Neural cell (in vitro differentiated cells): ENCODE data around the gene COP1. TPM values are rescaled to one million over a fixed set of nuclear protein-coding genes. Genes with fewer than 3 reads are reported as not detected.

Experiments
- H2AFZ ChIP-seq: fragments of 200-600, 300-800 bp; sonication (generic), shearing (Covaris generic); 2 replicates; pipeline ENCODE4 v1.6.0; 2014; ENCODE audit warnings: low read depth, mild to moderate bottlenecking, antibody characterized with exemption, low read length, moderate library complexity
- H3F3A ChIP-seq: fragments of 200-600 bp; shearing (Covaris generic); 2 replicates; pipeline ENCODE4 v1.6.1; 2016; ENCODE audit warnings: mild to moderate bottlenecking, moderate library complexity, mixed read lengths, antibody characterized with exemption, low read length; ENCODE audit not compliant: insufficient read depth, poor library complexity, severe bottlenecking
- H3K27ac ChIP-seq: fragments of 200-600, 300-800 bp; sonication (generic), shearing (Covaris generic); 2 replicates; pipeline ENCODE4 v1.5.1; 2014; ENCODE audit warnings: mild to moderate bottlenecking, low read length, moderate library complexity
- H3K27me3 ChIP-seq: fragments of 300-800, 200-600 bp; sonication (generic), shearing (Covaris generic); 2 replicates; pipeline ENCODE4 v1.6.0; 2014; ENCODE audit warnings: mild to moderate bottlenecking, low read depth, low read length, moderate library complexity; ENCODE audit not compliant: insufficient read depth
- H3K36me3 ChIP-seq: fragments of 300-800, 200-600 bp; sonication (generic), shearing (Covaris generic); 2 replicates; pipeline ENCODE4 v1.5.1; 2014; ENCODE audit warnings: mild to moderate bottlenecking, antibody characterized with exemption, low read length, moderate library complexity; ENCODE audit not compliant: insufficient read depth
- H3K4me2 ChIP-seq: fragments of 300-800, 200-600 bp; sonication (generic), shearing (Covaris generic); 2 replicates; pipeline ENCODE4 v1.6.0; 2014; ENCODE audit warnings: mild to moderate bottlenecking, low read length
- H3K4me3 ChIP-seq: fragments of 300-800, 200-600 bp; sonication (generic), shearing (Covaris generic); 2 replicates; pipeline ENCODE4 v1.5.1; 2014; ENCODE audit warnings: mild to moderate bottlenecking, low read length, moderate library complexity
- H3K79me2 ChIP-seq: fragments of 200-600 bp; shearing (Covaris generic); replicated peaks from 2 replicates; pipeline ENCODE4 v1.6.0; 2014; ENCODE audit warnings: mild to moderate bottlenecking, low read length, moderate library complexity; ENCODE audit not compliant: insufficient read depth
- H3K9ac ChIP-seq: fragments of 300-800, 200-600 bp; sonication (generic), shearing (Covaris generic); 2 replicates; pipeline ENCODE4 v1.6.1; 2016; ENCODE audit warnings: mild to moderate bottlenecking, low read length, mixed read lengths
- H3K9me2 ChIP-seq: fragments of 200-600 bp; shearing (Covaris generic); 2 replicates; pipeline ENCODE4 v1.6.1; 2016; ENCODE audit warnings: mild to moderate bottlenecking, low read length, mixed read lengths; ENCODE audit not compliant: insufficient read depth
- H3K9me3 ChIP-seq: fragments of 200-600, 300-800 bp; sonication (generic), shearing (Covaris generic); 2 replicates; pipeline ENCODE4 v1.6.1; 2016; ENCODE audit warnings: mild to moderate bottlenecking, mixed run types, low read length, moderate library complexity, mixed read lengths
- H4K20me1 ChIP-seq: fragments of 200-600 bp; shearing (Covaris generic); 2 replicates; pipeline ENCODE4 v1.6.1; 2016; ENCODE audit warnings: mild to moderate bottlenecking, mixed run types; ENCODE audit not compliant: insufficient read depth
- EP300 ChIP-seq: fragments of 450-650 bp; conservative IDR thresholded peaks from 2 replicates; pipeline ENCODE4 v1.6.1; 2014; ENCODE audit warnings: antibody characterized with exemption, mild to moderate bottlenecking, moderate library complexity; ENCODE audit not compliant: poor library complexity, severe bottlenecking
- EZH2 ChIP-seq: fragments of 200-600, 300-800 bp; shearing (Covaris generic), sonication (generic); IDR thresholded peaks from 2 replicates; pipeline ENCODE4 v1.6.1; 2014; ENCODE audit warnings: antibody characterized with exemption, low read length, borderline replicate concordance, mild to moderate bottlenecking; ENCODE audit not compliant: insufficient read depth, poor library complexity, severe bottlenecking
- MXI1 ChIP-seq: fragments of 450-650 bp; conservative IDR thresholded peaks from 2 replicates; pipeline ENCODE4 v1.6.1; 2014; ENCODE audit warnings: antibody characterized with exemption, mild to moderate bottlenecking; ENCODE audit not compliant: poor library complexity, severe bottlenecking
- POLR2AphosphoS5 ChIP-seq: IDR thresholded peaks from 2 replicates; pipeline ENCODE4 v1.6.1; 2012
- RAD21 ChIP-seq: fragments of 450-650 bp; conservative IDR thresholded peaks from 2 replicates; pipeline ENCODE4 v1.6.1; 2014; ENCODE audit warnings: antibody characterized with exemption, mild to moderate bottlenecking, moderate library complexity
- SMC3 ChIP-seq: fragments of 450-650 bp; conservative IDR thresholded peaks from 2 replicates; pipeline ENCODE4 v1.6.1; 2014; ENCODE audit warnings: antibody characterized with exemption, mild to moderate bottlenecking, moderate library complexity; ENCODE audit not compliant: poor library complexity
- TAF1 ChIP-seq: IDR thresholded peaks from 2 replicates; pipeline ENCODE4 v1.6.1; 2012; ENCODE audit warnings: low read depth
- polyA plus RNA-seq: library from polyadenylated mRNA; depleted of rRNA; stranded (reverse); fragments of >200 nt; gene quantifications from 2 replicates; pipeline ENCODE4 v1.2.3, GENCODE V29; 2014
- TF ChIP-seq, protein P1 (sequence below): IDR thresholded peaks from 2 replicates; pipeline ENCODE4 v1.6.1; 2012; ENCODE audit warnings: borderline replicate concordance
- TF ChIP-seq, protein P2 (sequence below): fragments of 450-650 bp; IDR thresholded peaks from 2 replicates; pipeline ENCODE4 v1.5.1; 2014; ENCODE audit warnings: antibody characterized with exemption, mild to moderate bottlenecking, moderate library complexity; ENCODE audit not compliant: poor library complexity, severe bottlenecking

Gene COP1
- polyA plus RNA-seq, 1 donor from 2014 or later = 72.3 TPM

DNA sequence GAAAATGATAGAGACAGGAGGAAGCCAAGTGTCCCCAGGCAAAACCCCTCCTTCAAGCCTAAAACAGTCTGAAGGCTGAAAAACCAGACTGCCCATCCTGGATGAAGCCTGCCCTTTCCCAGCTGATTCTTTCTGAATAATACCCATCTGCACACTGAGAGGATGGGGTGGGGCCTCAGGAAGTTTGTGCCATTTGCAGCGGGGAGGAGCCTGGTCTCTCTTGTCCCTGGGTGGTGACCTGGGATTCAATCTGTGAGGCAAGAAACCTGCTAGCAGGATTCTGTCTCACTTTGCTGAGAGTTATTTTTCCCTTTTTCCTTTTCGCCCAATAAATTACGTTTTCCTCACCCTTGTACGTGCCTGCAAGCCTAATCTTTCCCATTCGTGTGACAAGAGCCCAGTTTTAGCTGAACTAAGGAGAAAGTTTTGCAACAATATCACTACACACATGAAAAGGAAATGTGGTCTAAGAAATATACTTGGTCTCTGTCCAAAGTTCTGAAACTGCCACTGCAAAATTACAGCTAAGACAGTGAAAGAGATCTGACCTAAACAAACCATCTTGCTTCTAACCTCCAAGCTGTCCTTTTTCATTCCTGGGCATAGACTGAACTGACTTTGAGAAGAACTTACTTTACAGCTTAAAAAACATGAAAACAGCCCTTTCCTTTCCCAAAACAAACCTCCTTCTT is 105.0 kb downstream of the COP1 start:
- TF ChIP-seq MXI1 (no peak), SMC3 (no peak), EP300 (no peak), TAF1 (no peak)
- TF ChIP-seq, protein P1, sequence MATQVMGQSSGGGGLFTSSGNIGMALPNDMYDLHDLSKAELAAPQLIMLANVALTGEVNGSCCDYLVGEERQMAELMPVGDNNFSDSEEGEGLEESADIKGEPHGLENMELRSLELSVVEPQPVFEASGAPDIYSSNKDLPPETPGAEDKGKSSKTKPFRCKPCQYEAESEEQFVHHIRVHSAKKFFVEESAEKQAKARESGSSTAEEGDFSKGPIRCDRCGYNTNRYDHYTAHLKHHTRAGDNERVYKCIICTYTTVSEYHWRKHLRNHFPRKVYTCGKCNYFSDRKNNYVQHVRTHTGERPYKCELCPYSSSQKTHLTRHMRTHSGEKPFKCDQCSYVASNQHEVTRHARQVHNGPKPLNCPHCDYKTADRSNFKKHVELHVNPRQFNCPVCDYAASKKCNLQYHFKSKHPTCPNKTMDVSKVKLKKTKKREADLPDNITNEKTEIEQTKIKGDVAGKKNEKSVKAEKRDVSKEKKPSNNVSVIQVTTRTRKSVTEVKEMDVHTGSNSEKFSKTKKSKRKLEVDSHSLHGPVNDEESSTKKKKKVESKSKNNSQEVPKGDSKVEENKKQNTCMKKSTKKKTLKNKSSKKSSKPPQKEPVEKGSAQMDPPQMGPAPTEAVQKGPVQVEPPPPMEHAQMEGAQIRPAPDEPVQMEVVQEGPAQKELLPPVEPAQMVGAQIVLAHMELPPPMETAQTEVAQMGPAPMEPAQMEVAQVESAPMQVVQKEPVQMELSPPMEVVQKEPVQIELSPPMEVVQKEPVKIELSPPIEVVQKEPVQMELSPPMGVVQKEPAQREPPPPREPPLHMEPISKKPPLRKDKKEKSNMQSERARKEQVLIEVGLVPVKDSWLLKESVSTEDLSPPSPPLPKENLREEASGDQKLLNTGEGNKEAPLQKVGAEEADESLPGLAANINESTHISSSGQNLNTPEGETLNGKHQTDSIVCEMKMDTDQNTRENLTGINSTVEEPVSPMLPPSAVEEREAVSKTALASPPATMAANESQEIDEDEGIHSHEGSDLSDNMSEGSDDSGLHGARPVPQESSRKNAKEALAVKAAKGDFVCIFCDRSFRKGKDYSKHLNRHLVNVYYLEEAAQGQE = no peak
- H3K27ac ChIP-seq = no peak overlapping the region
- H3K9ac ChIP-seq = no peak overlapping the region
- peaks cover 2% of the 10 kb centered on the region for H3K36me3 ChIP-seq
- no peak overlapping the region for H3K4me3 ChIP-seq
- no peaks in the 10 kb centered on the region for H3K9me2 ChIP-seq
- H3K4me2 ChIP-seq = no peak overlapping the region
- no peak overlapping the region for H2AFZ ChIP-seq
- no peaks in the 10 kb centered on the region for H3K79me2 ChIP-seq
- H3F3A ChIP-seq = no peaks in the 10 kb centered on the region
- no peaks in the 10 kb centered on the region for H4K20me1 ChIP-seq
- H3K27me3 ChIP-seq = no peaks in the 10 kb centered on the region
- H3K9me3 ChIP-seq = no peaks in the 10 kb centered on the region

DNA sequence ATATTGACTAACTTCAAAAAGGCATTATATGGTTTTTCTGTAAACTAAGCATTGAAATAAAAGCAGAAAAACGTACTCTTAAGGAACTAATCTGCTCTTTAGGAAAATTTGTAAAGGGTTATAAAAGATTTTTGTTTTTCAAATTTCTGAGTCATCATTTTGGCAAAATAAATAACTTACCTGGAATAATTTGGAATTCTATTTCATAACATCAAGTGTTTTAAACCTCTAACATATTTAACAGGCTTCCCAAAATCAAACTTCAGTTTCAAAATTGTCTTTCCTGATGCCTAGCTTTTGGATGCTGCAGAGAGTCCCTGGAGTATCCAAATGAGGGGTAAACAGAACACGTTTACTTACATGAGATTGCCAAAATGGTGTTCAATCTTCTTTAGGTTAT is 108.5 kb downstream of the COP1 start:
- H3K9me3 ChIP-seq = no peaks in the 10 kb centered on the region
- H3K27me3 ChIP-seq = no peaks in the 10 kb centered on the region
- H3K4me2 ChIP-seq = no peak overlapping the region
- H3K4me3 ChIP-seq = no peak overlapping the region
- H3K9me2 ChIP-seq = no peaks in the 10 kb centered on the region
- no peak overlapping the region for H2AFZ ChIP-seq
- no peaks in the 10 kb centered on the region for H3F3A ChIP-seq
- no peaks in the 10 kb centered on the region for H4K20me1 ChIP-seq
- H3K27ac ChIP-seq = no peak overlapping the region
- H3K36me3 ChIP-seq = peaks cover 12% of the 10 kb centered on the region
- no peaks in the 10 kb centered on the region for H3K79me2 ChIP-seq
- no peak overlapping the region for H3K9ac ChIP-seq
- TF ChIP-seq, protein P2, sequence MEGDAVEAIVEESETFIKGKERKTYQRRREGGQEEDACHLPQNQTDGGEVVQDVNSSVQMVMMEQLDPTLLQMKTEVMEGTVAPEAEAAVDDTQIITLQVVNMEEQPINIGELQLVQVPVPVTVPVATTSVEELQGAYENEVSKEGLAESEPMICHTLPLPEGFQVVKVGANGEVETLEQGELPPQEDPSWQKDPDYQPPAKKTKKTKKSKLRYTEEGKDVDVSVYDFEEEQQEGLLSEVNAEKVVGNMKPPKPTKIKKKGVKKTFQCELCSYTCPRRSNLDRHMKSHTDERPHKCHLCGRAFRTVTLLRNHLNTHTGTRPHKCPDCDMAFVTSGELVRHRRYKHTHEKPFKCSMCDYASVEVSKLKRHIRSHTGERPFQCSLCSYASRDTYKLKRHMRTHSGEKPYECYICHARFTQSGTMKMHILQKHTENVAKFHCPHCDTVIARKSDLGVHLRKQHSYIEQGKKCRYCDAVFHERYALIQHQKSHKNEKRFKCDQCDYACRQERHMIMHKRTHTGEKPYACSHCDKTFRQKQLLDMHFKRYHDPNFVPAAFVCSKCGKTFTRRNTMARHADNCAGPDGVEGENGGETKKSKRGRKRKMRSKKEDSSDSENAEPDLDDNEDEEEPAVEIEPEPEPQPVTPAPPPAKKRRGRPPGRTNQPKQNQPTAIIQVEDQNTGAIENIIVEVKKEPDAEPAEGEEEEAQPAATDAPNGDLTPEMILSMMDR = no peak
- TF ChIP-seq EP300 = no peak
- TF ChIP-seq, protein P1 = no peak
- TF ChIP-seq MXI1 = no peak
- TF ChIP-seq RAD21 = no peak
- no peak for TF ChIP-seq POLR2AphosphoS5
- no peak for TF ChIP-seq SMC3
- TF ChIP-seq TAF1 = no peak
- no peak for TF ChIP-seq EZH2
